ENCODE measurements around the gene CCR1. TPM values are rescaled to one million over a fixed set of nuclear protein-coding genes. Genes with fewer than 3 reads are reported as not detected.
"Not testable (repeated sequence)": the region's sequence is repeated elsewhere in the genome, so short reads cannot be mapped to it uniquely, and the experiment has no call there.

Gene CCR1
- total RNA-seq, 1 donor from 2014 or later, result 4.8 TPM

DNA sequence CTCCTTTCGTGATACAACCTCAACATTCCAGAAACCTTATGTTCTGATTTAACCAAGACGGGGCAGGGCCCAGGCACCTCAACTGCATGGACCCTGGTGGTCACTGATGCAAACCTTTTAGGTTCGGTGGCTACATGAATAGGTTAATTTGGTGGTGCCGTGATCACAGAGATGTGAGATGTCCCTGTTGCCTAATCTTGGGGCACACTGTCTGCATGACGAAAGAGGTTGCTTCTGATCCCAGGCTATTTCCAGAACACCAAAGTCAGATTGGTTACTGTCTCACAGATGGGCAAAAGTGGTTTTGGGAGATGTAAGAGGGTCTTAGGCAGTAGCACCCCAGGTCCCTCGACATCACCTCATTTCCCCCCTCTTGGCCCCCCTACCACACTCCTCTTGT lies 4.0 kb upstream of the CCR1 start:
- DNase-seq (ENCODE audit: low spot score), result no peak

DNA sequence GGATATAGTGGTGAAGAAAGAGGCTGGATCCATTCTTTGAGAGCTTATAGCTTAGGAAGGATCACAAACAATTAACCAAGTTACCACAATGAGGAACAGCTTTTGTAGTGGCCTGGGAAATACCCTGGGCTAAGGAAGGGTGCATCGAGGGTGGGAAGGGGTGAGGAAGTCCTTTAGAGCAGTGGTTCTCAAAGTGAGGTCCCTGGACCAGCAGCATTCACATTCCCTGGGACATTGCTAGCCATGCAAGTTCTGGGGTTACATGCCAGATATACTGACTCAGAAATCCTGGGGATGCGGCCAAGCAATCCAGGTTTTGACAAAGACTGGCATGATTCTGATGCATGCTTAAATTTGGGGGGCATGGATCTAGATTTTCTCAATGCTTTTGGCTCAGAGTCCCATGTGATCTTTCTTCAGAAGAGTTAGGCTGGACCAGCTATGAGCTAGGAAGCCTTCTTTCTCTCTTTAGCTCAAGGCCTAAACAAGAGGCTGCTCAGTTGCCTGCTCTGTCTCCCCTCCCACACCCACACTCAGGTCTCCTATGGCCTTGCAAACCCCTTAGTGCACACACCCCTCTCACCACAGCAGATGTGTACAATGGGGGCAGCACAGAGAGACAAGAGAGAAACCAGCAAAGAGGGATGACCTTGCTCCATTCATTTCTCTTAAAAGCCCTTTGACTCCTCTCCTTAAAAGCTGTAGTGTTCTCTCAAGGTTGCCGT lies 1.8 kb upstream of the CCR1 start:
- DNase-seq (ENCODE audit: low spot score), result no peak

DNA sequence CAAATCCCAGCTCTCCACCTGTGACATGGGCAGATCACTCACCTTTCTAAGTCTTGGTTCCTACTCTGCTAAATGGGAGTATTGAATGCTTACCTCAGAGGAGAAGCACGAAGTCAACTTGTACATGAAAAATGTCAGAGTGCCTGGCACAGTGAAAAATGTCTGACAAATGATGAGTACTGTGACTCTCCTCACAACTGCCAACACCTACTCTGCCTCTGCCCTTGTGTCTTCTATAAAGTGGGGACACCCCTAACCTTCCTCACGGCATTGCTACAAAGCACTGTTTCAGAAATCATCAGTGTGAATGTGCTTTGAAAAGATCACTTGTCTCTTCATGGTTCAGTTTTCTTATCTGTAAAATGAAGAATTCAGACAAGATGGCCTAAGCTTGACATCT lies 940 bp upstream of the CCR1 start:
- DNase-seq (ENCODE audit: low spot score), result no peak

DNA sequence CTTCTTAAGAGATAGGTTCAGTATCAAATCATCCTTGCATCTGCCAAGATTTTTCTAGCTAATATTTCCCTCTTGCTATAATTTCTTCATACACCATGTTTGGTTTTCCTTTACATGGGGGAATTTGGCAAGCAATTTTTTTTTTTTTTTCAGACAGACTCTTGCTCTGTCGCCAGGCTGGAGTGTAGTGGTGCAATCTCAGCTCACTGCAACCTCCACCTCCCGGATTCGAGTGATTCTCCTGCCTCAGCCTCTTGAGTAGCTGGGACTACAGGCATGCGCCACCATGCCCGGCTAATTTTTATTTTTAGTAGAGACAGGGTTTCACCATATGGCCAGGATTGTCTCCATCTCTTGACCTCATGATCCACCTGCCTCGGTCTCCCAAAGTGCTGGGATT lies 599 bp downstream of the CCR1 start:
- DNase-seq (ENCODE audit: low spot score), result not testable (repeated sequence)

DNA sequence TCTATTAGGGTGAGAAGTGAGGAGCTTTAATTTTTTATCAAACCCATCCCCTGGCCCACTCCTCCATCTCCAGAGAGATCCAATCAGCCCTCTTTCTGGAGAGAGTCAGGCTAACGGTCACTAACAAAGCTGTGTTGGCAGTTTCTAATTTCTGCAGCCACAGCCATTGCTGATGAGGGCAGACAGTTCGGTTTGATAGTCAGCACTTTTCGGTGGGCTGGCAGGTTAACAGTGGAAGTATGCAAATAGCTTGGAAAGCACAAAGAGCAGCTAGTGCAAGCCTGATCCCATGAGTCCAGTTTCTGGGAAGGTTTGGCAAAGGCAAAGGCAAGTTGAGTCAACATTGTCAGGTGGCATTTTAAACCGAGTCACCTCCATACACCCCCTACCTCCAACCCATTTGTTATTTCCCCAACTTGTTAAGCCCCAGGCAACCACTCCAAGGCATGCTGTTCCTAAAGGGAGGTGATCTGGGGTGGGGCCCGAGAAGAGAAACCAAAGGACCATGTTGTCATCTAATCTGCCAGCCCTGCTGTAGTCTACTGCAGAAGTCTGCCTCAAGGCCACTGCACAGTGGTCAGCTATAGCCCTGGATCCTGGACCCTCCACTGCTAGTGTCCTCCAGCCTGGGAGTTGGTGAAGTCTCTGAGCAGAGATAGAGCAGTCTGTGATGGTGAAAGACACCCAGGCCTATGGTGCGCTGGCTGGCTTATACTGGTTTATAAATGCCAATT lies 1.7 kb downstream of the CCR1 start:
- no peak for DNase-seq (ENCODE audit: low spot score)

DNA sequence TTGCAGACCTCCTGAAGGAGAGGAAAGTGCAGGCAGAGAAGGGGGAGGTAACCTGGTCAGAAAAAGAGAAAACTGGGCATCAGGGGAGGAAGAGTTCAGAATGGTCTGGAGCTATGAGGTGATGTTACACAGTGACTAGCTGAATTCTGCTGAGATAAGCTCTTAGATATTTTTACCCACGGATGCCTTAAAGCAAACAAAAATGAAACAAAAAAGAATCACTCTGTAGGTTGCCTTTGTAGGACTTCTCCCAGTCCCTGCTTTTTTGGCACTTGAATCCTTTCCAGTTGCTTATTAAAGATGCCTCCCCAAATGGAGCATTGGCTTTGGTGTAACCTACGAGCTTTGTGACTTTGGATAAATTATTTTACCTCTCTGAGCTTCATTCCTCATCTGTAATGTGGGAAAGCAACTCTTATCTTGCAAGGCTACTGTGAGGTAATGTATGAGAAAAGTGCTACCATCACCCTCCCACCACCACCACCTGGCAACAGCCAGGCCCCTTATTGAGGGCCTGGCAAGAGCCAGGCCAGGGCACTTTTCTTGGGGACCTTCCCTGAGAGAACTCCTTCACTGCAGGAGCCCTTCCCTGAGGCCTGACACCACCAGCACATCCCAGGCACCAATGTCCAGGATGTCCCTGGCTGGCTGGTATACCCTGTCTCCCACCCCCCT lies 2.7 kb downstream of the CCR1 start:
- DNase-seq (ENCODE audit: low spot score), result no peak

DNA sequence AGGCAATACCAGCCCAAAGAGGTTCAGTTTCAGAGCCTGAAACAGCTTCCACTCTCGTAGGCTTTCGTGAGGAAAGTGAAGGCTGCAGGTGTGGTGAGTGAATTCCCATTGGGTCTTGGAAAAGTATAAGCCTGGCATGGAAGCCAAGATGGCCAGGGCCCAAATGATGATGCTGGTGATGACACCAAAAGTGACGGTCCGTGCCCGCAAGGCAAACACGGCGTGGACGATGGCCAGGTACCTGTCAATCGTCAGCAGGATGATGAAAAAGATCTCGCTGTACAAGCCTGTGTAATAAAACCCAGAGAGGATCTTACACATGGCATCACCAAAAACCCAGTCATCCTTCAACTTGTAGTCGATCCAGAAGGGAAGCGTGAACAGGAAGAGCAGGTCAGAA lies 4.4 kb downstream of the CCR1 start:
- no peak for DNase-seq (ENCODE audit: low spot score)

DNA sequence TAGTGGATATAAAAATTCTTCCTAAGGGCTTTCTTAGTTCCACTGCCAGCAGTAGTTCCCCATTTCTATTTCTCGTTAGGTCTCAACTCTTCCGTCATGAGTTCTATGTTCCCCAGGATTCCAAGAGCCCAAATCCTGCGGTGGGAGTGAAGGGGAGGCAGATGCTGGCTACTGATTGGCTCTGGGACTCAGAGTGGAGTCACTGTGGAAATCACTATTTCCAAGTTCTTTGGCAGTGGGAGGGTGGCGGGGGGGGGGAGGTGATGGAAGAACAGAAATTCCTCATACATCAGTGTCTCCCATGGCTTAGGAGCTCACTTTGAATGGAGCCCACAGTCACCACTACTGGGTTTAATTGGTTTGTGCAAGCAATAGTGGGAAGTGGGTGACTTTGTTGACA lies 5.6 kb downstream of the CCR1 start:
- no peak for DNase-seq (ENCODE audit: low spot score)

DNA sequence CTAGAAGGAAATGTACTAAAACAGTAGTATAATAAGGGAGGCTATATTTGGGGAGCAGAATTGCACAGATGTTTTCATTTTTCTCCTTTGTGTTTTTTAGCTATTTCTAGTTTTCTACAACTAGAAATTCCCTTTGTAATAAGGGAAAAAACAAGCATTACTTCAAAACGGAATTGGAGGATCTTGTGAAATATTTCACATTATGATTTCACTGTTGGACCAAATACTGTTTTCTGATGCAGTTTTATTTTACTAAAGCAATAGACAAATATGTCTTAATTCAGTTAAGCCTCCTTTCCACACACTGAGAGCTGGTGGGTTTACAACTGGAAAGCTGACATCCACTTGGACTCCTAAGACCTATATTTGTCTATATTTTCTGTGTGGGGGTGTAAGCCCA lies 7.3 kb downstream of the CCR1 start:
- DNase-seq (ENCODE audit: low spot score), result no peak

DNA sequence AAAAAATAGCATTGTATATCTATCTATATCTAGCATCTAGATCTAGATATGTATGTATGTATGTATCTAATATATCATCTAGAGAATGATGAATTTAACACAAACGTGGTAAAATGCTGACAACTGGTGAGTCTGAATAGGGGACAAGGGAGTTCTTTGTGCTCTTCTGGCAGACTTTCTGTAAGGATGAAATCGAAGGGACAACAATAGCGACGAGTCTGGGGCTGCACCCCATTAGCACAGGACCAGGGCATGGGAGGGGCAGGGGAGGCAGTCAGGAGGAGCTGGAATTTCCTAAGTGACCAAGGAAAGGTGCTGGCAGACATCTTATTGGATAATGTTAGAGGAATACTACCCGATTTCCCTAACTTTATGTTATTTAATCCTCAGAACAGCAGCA lies 7.9 kb downstream of the CCR1 start:
- no peak for DNase-seq (ENCODE audit: low spot score)

DNA sequence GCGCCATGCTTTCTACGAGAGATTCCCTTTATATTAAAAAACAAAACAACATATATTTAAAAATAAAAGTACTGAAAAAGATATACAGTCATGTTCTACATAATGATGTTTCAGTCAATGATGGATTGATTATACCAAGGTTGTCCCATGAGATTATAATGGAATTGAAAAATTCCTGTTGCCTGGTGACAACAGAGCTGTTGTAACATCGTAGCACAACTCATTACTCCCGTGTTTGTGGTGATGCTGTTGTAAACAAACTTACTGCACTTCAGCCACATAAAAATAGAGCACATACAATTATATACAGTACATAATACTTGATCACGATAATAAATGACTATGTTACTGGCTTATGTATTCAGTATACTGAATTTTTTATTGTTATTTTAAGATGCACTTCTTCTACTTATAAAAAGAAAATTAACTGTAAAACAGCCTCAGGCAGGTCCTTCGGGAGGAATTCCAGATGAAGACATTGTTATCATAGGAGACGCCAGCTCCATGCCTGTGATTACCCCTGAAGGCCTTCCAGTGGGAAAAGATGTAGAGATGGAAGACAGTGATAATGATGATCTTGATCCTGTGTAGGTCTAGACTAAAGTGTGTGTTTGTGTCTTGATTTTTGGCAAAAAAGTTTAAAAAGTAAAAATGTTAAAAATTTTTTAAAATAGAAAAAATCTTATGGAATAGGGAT lies 11.7 kb downstream of the CCR1 start:
- DNase-seq (ENCODE audit: low spot score), result no peak

DNA sequence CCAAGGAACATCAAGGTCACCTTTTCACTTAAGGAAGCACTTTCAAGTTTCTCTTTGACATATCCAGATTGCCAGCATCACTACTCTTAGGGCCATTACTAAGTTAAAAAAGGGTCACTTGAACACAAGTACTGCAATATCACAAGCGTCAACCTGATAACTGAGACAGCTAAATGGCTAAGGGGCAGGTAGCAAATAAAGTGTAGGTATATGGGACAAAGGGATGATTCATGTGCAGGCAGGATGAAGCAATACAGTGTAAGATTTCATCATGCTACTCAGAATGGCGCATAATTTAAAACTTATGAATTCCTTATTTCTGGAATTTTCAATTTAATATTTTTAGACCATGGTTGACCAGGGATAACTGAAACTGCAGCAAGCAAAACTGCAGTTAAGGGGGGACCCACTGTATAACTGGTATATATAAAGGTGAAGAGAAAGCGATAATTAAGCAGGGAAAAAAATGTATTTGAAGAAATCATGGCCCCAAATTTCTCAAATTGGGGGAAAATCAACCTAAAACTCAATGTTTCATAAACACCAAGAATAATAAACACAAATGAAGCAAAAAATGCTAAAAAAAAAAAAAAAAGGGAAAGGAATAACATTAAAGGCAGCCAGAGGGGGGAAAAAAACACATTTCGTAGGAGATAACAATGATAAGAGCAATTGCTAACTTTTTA lies 13.1 kb downstream of the CCR1 start:
- DNase-seq (ENCODE audit: low spot score), result no peak

DNA sequence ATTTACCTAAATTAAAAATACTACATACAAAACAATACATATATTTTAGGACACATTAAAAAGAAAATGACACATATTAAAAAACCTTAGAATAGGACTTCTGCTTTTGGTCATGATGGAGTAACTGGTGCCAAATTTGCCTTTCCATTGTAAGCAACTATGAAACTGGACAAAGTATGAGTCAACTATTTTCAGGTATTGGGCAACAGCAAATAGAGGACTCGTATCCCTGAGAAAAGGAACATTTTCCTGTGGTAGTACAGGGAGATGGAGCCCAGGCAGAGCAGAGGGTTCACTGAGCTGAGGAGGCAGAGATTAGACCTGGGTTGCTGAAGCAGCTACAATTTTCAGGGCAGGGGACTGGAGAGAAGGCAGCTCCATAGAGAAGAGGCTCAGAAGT lies 14.7 kb downstream of the CCR1 start:
- DNase-seq (ENCODE audit: low spot score), result no peak

DNA sequence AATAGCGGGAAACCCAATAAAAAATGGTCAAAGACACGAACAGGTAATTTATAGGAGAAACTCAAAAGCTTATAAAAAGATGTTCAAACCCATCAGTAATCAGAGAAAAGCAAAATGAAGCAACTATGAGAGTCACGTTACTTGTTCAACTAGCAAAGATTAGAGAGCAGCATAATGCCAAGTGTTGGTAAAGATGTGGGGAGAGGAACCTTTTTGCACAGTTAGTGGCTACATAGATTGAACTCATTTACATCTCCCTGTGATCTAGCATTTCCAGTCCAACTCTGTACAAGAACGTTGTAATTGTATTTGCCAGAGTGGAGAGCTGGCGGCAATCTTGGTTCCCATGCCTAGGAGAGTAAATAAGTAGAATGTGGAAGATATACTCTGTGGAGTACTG lies 15.2 kb downstream of the CCR1 start:
- no peak for DNase-seq (ENCODE audit: low spot score)

DNA sequence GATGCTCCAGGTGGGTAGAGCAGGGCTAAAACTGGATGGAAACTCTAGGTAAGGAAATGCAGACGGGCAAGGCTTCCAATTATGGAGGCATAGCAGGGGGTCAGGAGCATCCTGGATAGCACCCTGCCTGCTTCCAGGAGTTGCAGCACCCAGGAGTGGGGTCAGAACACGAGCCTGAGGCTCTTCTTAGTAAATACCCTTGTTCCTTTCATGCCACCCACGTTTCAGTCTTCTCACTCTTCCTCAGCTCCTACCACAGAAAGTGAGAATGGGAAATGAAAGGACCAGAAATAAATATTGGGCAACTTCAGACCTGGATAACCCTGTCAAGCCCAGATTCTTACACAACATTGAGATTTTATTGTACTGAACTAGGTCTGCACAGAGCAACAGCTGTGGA lies 16.4 kb downstream of the CCR1 start:
- DNase-seq (ENCODE audit: low spot score), result no peak

DNA sequence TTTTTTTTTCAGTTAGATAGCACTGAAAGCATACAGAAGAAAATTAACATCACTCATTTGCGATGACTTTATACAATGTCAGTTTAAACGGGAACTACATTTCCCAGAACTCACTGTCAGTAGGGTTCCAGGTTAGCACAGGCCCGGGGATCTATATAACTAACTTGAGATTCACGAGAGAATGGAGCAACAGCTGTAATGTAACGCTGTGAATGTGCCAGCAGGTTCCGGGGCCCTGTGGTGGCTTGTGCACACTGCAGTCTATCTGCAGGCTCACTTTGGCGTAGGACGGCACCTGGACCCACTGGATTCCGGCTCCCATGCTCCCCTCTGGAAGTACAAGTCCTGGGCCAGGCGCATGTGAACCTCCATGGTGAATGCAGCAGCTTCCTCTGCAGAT lies 19.4 kb downstream of the CCR1 start:
- no peak for DNase-seq (ENCODE audit: low spot score)

DNA sequence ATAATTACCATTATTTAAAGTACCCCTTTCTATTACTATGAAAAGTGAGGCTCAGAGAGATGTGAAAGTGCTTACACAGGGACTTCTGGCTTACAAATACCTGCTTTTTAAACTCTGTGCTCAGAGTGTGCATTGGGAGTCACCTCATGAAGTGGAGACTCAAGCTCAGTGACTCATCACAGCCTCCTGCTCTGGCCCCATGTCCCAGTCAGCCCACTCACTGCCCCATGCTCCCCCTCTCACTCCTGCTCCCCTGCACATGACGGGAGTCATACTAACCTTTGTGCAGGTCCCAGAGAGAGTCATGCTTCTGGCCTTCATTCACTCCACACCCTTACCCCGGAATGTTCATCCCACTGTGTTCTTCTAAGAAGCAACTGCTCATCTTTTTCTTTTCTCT lies 20.2 kb downstream of the CCR1 start:
- no peak for DNase-seq (ENCODE audit: low spot score)

DNA sequence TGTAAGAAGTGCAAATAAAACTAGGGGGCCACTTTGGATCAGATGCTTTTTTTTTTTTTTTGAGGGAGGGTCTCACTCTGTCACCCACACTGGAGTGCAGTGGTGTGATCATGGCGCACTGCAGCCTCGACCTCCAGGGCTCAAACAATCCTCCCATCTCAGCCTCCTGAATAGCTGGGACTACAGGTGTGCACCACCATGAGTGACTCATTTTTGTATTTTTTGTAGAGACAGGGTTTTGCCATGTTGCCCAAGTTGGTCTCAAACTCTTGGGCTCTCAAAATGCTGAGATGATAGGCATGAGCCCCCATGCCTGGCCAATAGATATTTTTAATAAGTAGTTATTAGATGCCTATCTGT lies 20.8 kb downstream of the CCR1 start:
- DNase-seq (ENCODE audit: low spot score), result no peak

DNA sequence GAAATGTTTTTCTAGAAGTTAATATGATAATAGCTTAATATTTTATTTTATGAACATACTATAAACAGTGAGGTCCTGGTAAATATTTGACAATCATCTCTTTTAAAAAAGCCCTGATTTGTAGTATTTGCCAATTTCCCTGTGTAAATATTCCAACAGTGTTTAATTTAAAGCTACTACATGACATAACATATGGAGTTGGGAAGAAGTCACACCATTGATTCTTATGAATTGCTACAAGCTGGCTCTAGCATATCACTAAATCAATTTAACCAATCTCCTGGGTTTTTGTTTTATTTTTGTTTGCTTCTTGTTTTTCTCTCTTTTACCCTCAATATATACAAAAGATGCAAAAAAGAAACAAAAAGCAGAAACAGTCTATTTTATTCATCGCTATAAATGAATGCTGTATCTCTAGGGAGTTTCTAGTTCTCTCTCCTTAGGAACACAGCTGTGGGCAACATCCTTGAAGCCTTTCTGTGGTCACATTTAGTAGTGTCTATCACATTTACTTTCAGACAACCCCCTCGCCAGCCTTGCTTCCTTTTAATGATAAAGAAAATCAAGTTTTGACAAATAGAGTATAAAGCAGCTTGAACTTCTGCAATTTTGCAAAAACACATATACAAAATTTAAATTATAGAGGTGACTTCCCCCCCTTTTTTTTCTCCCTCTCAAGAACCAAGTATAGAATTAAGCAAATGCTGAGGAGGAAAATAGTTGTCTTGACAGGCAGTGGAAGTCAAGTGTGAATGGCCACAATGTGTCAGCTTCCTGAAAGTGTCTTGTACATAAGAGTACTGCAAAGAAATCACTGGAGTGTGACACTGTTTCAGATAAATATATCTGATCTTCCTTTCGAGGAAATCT lies 21.4 kb downstream of the CCR1 start:
- no peak for DNase-seq (ENCODE audit: low spot score)

DNA sequence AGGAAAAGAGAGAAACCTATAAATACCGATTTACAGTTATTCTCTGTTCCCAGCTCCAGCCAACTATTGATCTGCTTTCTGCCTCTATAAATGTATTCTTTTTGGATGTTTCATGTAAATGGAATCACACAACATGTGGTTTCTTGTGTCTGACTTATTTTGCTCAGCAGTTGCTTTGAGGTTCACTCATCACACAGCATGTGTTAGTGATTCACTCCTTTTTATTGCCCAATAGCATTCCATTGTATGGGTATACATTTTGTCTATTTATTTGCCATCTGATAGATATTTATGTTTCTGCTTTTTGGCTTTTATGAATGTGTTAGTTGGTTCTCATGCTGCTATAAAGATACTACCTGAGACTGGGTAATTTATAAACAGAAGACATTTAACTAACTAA lies 23.6 kb downstream of the CCR1 start:
- DNase-seq (ENCODE audit: low spot score), result no peak

DNA sequence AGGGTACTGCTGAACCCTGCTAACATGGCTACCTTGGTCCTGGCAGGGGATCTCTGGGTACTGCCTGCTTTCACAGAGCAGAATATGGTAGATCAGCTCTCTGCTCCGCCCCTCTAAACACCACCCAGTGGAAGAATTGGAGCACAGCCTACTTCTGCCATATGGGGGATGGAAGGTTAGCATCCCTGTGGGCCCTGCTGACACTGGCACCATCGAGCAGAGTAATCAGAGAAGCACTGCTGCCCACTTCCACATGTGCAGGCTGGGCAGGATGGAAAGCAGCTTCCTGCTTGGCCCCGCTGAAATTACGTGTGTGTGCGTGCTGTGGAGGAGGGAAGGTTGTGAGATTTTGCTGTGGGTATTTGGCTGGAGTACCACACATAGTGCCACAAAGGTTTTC lies 24.8 kb downstream of the CCR1 start:
- no peak for DNase-seq (ENCODE audit: low spot score)
